Vagina (tissue), 2 donors: ENCODE results near the gene RANBP17. TPM values are rescaled to one million over a fixed set of nuclear protein-coding genes. Genes with fewer than 3 reads are reported as not detected.

ENCODE experiments used
- DNase-seq, 2 donors: peaks; one replicate each; pipeline ENCODE4 v3.0.0-alpha.2; 2017; ENCODE audit errors: extremely low spot score in 2 of 2
- H3K27ac ChIP-seq: fragments of 200-600 bp; sonication (generic); one replicate; pipeline ENCODE4 v1.5.1; 2019
- H3K27me3 ChIP-seq: fragments of 200-600 bp; sonication (generic); one replicate; pipeline ENCODE4 v1.5.1; 2019
- H3K36me3 ChIP-seq, 2 donors: fragments of 200-600 bp; sonication (generic); one replicate each; pipeline ENCODE4 v1.5.1; 2017 to 2019
- H3K4me1 ChIP-seq: fragments of 200-600 bp; sonication (generic); one replicate; pipeline ENCODE4 v1.5.1; 2019
- H3K4me3 ChIP-seq, 2 donors: fragments of 200-600 bp; sonication (generic); 1 replicate in 1 of 2; 2 replicates in 1 of 2; pipeline ENCODE4 v1.5.1; 2016 to 2019
- H3K9me3 ChIP-seq: fragments of 200-600 bp; sonication (generic); one replicate; pipeline ENCODE4 v1.5.1; 2019
- POLR2A ChIP-seq, 2 donors: fragments of 450-650 bp; IDR thresholded peaks; one replicate each; pipeline ENCODE4 v1.6.1; 2017; ENCODE audit warnings: antibody characterized with exemption in 2 of 2, mild to moderate bottlenecking in 2 of 2, moderate library complexity in 2 of 2
- POLR2AphosphoS5 ChIP-seq, 2 donors: sonication (generic); formaldehyde crosslinking; IDR thresholded peaks; one replicate each; pipeline ENCODE4 v1.9.0; 2017; ENCODE audit warnings: antibody characterized with exemption in 2 of 2, mild to moderate bottlenecking in 2 of 2, low read depth in 1 of 2; ENCODE audit not compliant: insufficient read depth in 1 of 2
- intact Hi-C: fragments of 100-400 bp; cut with DNase I; formaldehyde crosslinking; loops from one replicate; pipeline ENCODE4 v1.15.1; 2023
- total RNA-seq: library from RNA; depleted of rRNA; stranded (reverse); fragments of >200 nt; gene quantifications from one replicate; pipeline ENCODE4 v1.2.3, GENCODE V29; 2016
- TF ChIP-seq, protein P1 (sequence below), 3 experiments: fragments of 450-650 bp in 2 of 3; fragments of 200-600 bp in 1 of 3; sonication (generic) in 1 of 3; IDR thresholded peaks; one replicate each; pipeline ENCODE4 v1.5.1; 2017 to 2019; ENCODE audit warnings: antibody characterized with exemption in 3 of 3, mild to moderate bottlenecking in 2 of 3, moderate library complexity in 2 of 3

RANBP17 gene
- total RNA-seq, 1 donor from 2014 or later = 5.4 TPM

DNA sequence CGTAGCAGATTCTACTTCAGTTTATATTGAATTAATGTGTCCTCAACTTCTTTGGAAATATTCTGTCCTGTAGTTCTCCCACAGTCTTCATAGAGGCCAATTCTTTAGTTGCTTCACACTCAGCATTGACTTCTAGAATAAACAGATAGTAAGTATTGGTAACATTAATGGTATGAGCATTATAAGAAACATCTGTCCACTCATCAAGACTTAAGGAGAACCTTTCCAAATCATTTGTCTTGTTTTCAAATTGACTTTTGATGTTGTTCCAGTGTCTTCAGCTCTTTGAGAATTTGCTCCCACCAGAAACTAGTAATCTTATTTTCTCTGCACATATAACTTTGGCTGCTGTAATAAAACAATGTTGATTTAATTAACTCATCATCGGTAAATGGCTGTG lies 18.3 kb downstream of the RANBP17 start:
- intact Hi-C loops = no loop called here
- Histone ChIP-seq H3K27ac (no peak overlapping the region), H3K27me3 (no peaks in the 10 kb centered on the region), H3K36me3 (no peaks in the 10 kb centered on the region), H3K9me3 (no peaks in the 10 kb centered on the region), H3K4me3 (no peak overlapping the region), H3K4me1 (no peaks in the 10 kb centered on the region)
- TF ChIP-seq POLR2A (IDR thresholded peaks at IDR 0.05) = no peak
- TF ChIP-seq, protein P1, sequence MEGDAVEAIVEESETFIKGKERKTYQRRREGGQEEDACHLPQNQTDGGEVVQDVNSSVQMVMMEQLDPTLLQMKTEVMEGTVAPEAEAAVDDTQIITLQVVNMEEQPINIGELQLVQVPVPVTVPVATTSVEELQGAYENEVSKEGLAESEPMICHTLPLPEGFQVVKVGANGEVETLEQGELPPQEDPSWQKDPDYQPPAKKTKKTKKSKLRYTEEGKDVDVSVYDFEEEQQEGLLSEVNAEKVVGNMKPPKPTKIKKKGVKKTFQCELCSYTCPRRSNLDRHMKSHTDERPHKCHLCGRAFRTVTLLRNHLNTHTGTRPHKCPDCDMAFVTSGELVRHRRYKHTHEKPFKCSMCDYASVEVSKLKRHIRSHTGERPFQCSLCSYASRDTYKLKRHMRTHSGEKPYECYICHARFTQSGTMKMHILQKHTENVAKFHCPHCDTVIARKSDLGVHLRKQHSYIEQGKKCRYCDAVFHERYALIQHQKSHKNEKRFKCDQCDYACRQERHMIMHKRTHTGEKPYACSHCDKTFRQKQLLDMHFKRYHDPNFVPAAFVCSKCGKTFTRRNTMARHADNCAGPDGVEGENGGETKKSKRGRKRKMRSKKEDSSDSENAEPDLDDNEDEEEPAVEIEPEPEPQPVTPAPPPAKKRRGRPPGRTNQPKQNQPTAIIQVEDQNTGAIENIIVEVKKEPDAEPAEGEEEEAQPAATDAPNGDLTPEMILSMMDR (IDR thresholded peaks at IDR 0.05) = no peak
- no peak for TF ChIP-seq POLR2AphosphoS5 (IDR thresholded peaks at IDR 0.05; ENCODE audit: insufficient read depth in 1 of 2, low read depth in 1 of 2)
- no peak for DNase-seq

DNA sequence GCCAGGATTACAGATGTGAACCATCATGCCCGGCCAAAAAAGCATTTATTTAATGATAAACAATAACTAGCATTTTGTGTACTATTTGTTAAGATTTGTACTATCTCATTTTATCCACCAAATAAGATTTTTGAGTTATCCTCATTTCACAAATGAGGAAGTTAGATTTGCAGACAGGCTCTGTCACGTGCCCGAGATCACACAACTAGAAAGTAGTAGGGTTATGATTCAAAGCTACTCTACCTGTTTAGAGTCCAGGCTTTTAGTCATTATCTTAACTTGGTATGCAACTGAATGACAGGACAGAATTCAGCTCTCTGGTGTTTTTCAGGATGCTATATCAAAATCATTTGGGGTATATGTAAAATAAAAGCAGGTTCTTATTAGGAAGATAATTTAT lies 20.5 kb downstream of the RANBP17 start:
- no peak overlapping the region for H3K27ac ChIP-seq
- H3K4me3 ChIP-seq = no peak overlapping the region
- no peaks in the 10 kb centered on the region for H3K36me3 ChIP-seq
- H3K9me3 ChIP-seq = no peaks in the 10 kb centered on the region
- TF ChIP-seq POLR2AphosphoS5 (IDR thresholded peaks at IDR 0.05; ENCODE audit: insufficient read depth in 1 of 2, low read depth in 1 of 2) = no peak
- DNase-seq = no peak
- intact Hi-C loops = no loop called here
- no peaks in the 10 kb centered on the region for H3K27me3 ChIP-seq
- no peaks in the 10 kb centered on the region for H3K4me1 ChIP-seq

DNA sequence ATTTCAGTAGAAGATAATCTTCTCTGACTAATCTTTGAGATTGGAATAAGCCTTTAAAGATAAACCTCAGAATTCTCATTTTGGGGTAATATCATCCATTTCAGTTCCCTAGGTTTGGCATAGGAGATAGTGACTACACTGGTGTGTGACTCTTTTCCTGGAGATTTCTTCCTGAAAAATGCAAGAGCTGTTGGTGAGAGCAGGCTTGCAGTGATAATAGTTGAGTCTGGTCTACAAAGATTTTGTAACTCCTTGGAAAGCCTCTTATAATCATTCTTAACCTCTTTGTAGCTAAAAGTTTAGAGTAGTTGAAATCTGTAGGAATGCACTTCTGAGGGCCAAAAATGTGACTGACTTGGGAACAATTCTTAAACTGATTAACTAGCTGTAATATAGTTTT lies 23.4 kb downstream of the RANBP17 start:
- no peak for DNase-seq
- Histone ChIP-seq H3K9me3 (no peaks in the 10 kb centered on the region), H3K36me3 (no peaks in the 10 kb centered on the region), H3K4me3 (no peak overlapping the region), H3K27me3 (no peaks in the 10 kb centered on the region), H3K27ac (no peak overlapping the region), H3K4me1 (no peaks in the 10 kb centered on the region)
- intact Hi-C loops = no loop called here
- TF ChIP-seq POLR2AphosphoS5 (IDR thresholded peaks at IDR 0.05; ENCODE audit: insufficient read depth in 1 of 2, low read depth in 1 of 2) = no peak
- TF ChIP-seq POLR2A (IDR thresholded peaks at IDR 0.05) = no peak
- TF ChIP-seq, protein P1 (IDR thresholded peaks at IDR 0.05) = no peak

DNA sequence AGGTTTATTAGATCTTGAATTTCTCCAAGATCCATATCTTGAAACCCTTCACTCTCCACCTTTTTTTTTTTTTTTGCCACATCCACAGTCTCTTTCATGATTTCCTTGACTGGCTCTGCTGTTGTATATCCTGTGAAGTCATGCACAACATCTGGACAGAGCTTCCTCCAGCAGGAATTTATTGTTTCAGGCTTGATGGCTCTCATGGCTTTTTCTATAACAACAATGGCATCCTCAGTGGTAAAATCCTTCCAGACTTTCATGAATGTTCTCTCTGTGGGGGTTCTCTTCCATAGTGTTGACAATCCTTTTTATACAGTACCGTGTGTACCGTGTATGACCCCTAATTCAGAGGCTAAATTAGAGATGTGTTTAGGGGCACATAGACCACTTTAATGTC lies 24.0 kb downstream of the RANBP17 start:
- no peak overlapping the region for H3K4me3 ChIP-seq
- H3K27ac ChIP-seq = no peak overlapping the region
- no peak for TF ChIP-seq POLR2AphosphoS5 (IDR thresholded peaks at IDR 0.05; ENCODE audit: insufficient read depth in 1 of 2, low read depth in 1 of 2)
- TF ChIP-seq, protein P1 (IDR thresholded peaks at IDR 0.05) = no peak
- no peak for TF ChIP-seq POLR2A (IDR thresholded peaks at IDR 0.05)
- no peaks in the 10 kb centered on the region for H3K36me3 ChIP-seq
- no peaks in the 10 kb centered on the region for H3K9me3 ChIP-seq
- intact Hi-C loops = no loop called here
- DNase-seq = no peak
- no peaks in the 10 kb centered on the region for H3K4me1 ChIP-seq
- H3K27me3 ChIP-seq = no peaks in the 10 kb centered on the region

DNA sequence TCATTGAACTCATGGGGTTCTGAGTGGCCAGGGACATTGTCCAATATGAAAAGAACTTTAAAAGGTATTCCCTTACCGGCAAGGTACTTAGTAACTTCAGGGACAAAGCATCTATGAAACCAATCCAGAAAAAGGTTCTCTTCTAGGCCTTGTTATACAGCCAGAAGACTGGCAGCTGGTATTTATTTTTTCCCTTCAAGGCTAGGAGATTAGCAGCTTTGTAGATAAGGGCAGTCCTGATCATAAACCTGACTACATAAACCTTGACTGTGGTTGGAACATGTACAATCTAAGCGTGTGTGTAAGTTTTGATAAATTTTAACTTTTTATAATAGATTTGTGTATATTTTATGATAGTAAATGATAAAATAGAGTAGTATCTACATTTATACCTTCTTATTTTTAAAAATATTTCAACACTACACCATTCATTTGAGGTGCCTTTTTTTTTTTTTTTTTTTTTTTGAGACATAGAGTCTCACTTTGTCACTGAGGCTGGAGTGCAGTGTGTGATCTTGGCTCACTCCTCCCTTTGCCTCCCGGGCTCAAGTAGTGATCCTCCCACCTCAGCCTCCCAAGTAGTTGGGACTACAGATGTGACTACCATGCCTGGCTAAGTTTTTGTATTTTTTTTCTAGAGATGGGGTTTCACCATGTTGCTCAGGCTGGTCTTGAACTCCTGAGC lies 24.5 kb downstream of the RANBP17 start:
- Histone ChIP-seq H3K36me3 (no peaks in the 10 kb centered on the region), H3K27ac (no peak overlapping the region), H3K9me3 (no peaks in the 10 kb centered on the region), H3K27me3 (no peaks in the 10 kb centered on the region), H3K4me1 (no peaks in the 10 kb centered on the region), H3K4me3 (no peak overlapping the region)
- intact Hi-C loops = no loop called here
- TF ChIP-seq POLR2AphosphoS5 (IDR thresholded peaks at IDR 0.05; ENCODE audit: insufficient read depth in 1 of 2, low read depth in 1 of 2) = no peak
- DNase-seq = no peak

DNA sequence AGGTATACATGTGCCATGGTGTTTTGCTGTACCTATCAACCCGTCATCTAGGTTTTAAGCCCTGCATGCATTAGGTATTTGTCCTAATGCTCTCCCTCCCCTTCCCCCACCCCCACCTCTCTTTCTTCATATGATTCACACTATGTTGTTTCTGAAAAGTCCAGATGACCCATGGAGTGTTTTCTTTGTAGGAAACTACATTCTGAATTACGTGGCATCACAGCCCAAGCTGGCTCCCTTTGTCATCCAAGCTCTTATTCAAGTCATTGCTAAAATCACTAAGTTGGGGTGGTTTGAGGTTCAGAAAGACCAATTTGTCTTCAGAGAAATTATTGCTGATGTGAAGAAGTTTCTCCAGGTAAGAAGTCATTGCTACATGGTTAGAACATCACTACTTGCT lies 30.4 kb downstream of the RANBP17 start:
- TF ChIP-seq, protein P1 (IDR thresholded peaks at IDR 0.05) = no peak
- no peak for DNase-seq
- Histone ChIP-seq H3K27ac (no peak overlapping the region), H3K4me3 (no peak overlapping the region), H3K36me3 (no peaks in the 10 kb centered on the region), H3K27me3 (no peaks in the 10 kb centered on the region), H3K4me1 (no peaks in the 10 kb centered on the region), H3K9me3 (no peaks in the 10 kb centered on the region)
- intact Hi-C loops = no loop called here
